Superior temporal gyrus (tissue), 1 donor: ENCODE measurements around the gene HACE1.
"Not testable (repeated sequence)": the region's sequence is repeated elsewhere in the genome, so short reads cannot be mapped to it uniquely, and the experiment has no call there.

Source experiments
- DNase-seq: peaks from one replicate; pipeline ENCODE4 v3.0.0-alpha.2; 2016; ENCODE audit errors: extremely low spot score

The HACE1 gene

DNA sequence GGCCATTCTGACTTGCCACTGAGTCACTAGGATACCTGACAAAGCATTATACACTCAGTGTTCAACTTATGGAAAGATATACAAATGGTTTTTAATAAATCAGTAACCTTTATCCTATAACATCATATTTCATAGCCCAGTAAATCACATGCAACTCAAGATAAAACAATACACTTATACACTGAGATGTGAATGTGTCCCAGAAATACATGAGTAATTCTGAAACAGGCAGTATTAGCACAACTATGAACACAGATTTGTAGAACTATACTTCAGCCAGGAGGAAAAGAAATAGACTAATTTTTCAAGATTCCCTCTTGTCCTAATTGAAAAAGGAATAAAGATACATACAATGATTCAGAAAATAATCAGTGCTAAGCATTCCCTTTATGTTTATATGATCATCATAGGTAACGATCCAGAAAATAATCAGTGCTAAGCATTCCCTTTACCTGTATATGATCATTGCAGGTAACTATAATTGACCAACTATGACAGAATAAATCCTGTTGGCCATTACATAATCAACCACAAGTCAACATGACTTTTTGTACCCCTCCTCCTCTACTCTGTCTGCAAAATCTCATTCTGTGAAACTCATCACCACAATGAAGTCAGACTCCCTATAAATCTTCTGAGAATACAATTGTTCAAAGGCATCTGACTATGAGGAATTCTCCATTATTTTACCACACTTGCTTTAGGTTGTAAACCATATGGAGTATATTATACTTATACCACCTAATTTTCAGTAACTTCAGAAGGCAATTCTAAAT lies 30.3 kb downstream of the HACE1 start:
- no peak for DNase-seq

DNA sequence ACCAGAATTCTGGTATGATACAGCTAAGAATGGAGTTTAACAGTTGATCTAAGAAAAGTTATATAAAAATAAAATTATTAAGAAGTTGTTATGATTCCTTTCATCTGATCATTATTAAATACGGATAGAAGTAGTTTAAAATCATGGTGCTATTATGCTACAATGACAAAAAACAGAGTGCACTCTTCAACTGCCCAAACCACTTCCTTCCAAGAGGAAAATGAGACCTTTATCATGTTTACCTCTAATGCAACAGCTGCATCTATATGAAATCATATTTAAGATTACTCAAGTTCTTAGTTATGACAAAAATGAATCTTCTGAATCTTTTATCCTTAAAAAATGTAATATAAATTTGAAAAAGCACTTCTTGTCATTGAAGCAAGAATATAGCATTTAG lies 31.2 kb downstream of the HACE1 start:
- DNase-seq: no peak

DNA sequence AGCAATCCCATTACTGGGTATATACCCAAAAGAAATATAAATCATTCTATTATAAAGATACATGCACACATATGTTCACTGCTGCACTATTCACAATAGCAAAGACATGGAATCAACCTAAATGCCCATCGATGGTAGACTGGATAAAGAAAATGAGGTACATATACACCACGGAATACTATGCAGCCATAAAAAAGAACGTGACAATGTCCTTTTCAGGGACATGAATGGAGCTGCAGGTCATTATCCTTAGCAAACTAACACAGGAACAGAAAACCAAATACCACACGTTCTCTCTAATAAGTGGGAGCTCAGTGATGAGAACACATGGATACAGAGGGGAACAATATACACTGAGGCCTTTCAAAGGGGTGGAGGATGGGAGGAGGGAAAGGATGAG lies 38.9 kb downstream of the HACE1 start:
- DNase-seq: not testable (repeated sequence)

DNA sequence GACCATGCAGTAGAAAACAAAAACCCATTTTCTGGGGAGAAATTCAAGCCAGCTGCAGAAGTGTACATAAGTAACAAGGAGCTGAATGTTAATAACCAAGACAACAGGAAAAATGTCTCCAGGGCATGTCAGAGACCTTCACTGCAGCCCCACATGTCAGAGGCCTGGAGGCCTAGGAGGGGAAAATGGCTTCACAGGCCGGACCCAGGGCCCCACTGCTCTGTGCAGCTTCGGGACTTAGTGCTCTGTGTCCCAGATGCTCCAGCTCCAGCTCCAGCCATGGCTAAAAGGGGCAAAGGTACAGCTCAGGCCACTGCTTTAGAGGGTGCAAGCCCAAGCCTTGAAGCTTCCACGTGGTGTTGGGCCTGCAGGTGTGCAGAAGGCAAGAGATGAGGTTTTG lies 43.6 kb downstream of the HACE1 start:
- DNase-seq: no peak

DNA sequence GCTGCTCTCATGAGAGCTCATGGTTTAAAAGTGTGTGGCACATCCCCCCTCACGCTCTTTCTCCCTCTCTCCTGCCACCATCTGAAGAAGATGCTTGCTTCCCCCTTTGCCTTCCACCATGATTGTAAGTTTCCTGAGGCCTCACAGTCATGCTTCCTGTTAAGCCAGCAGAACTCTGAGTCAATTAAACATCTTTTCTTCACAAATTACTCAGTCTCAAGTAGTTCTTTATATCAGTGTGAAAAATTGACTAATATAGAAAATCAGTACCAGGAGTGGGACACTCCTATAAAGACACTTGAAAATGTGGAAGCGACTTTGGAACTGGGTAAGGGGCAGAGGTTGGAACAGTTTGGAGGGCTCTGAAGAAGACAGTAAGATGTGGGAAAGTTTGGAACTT lies 45.0 kb downstream of the HACE1 start:
- no peak for DNase-seq

DNA sequence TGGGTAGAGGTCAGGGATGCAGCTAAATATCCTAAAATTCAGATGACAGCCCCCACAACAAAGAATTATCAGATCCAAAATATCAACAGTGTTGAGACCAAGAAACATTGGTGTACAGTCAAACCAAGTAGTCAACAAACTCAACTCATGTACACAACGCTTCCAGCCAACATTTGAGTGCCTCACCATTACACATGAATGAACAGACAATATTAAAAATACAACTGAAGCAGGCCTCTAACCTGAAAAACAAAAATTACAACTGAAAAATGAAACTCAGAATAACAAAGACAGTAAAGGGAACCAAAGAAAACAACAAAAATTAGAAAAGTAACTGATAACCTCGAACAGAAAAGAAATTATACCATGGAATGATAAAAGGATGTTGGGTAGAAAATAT lies 46.2 kb downstream of the HACE1 start:
- no peak for DNase-seq

DNA sequence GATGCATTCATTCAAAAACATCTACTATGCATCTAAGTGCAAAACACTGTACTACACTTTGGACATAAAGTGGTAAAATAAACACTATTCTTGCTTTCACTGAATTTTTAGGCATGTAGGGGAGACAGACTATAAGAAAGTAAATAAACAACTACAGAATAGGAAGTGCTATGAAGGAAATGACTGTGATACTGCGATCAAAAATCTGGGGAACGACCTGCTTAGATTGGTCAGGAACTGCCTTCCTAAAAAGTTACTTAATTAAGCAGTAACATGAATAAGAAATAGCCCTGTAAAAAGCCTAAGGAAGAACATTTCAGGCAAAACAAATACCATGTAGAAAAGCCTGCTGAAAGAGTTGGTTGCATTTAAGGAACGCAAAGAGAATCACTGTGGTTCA lies 50.6 kb downstream of the HACE1 start:
- peak; percentile 5 for DNase-seq

DNA sequence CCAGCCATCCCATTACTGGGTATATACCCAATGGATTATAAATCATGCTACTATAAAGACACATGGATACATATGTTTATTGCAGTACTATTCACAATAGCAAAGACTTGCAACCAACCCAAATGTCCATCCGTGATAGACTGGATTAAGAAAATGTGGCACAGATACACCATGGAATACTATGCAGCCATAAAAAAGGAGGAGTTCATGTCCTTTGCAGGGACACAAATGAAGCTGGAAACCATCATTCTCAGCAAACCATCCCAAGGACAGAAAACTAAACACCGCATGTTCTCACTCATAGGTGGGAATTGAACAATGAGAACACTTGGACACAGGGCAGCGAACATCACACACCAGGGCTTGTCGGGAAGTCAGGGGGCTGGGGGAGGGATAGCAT lies 54.4 kb downstream of the HACE1 start:
- DNase-seq: not testable (repeated sequence)

DNA sequence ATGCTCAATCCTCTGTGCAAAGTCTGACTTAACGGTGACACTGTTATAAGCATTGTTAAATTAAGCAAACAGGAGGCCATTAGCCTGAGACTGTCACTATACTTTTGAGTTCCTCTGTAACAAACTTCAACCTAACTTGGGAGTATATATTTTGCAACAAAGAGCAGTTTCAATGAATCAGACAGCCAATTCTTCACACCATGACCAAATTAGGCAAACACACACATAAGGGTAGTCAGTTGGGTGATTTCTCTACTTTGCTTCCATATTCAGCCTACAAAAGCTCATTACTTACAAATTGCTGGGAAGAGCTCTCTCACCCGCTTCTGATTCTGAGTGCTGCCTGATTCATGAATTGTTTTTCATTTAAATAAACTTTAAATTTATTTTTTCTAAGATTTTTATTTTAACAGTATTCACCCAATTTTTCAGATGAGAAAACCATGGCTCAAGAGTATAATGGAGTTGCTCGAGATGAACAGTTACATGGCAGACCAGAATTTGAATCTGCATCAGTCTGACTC lies 60.5 kb downstream of the HACE1 start:
- DNase-seq: no peak

DNA sequence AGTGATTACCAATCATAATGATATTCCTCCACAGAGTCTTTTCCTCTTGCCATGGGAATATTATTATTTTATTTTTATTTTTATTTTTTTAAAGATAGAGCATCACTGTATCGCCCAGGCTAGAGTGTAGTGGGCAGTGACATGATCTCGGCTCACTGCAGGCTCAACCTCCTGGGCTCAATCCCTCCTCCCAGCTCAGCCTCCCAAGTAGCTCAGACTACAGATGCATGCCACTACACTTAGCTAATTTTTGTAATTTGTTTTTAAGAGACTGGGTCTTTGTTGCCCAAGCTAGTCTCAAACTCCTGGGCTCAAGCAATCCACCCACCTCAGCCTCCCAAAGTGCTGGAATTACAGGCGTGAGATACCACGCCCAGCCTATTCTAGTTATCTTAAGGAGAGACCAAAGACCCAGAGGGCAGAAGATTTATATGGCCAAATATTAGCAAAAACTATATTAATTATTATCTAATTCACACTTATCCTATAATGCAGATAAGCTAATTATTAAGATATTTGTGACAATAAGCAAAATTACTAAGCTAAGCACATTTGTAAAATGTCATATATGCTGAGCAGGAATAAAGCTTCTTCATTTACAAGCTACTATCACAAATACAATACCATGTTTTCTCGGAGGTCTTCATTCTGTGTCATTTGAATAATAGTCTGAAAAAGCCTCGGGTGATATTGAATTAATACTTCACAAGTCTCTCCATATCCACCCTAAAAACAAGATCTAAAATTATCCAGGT lies 63.5 kb downstream of the HACE1 start:
- DNase-seq: no peak

DNA sequence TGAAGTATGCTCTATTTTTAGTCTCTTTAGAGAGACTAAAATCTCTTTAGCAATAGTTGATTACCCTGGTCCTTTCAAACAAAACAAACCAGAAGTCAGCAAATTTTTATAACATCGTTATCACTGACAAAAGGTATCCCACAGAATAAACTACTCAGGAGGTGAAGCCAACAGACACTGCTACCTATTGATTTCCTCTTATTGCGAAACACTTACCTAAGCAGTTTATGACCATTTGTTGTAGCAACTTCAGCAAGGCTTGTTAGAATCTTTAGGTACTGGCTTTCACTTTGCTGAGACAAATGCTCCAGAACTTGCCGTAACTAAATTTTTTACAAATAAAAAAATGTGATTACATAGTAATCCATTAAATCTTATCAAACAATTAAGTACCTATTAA lies 64.4 kb downstream of the HACE1 start:
- DNase-seq: no peak

DNA sequence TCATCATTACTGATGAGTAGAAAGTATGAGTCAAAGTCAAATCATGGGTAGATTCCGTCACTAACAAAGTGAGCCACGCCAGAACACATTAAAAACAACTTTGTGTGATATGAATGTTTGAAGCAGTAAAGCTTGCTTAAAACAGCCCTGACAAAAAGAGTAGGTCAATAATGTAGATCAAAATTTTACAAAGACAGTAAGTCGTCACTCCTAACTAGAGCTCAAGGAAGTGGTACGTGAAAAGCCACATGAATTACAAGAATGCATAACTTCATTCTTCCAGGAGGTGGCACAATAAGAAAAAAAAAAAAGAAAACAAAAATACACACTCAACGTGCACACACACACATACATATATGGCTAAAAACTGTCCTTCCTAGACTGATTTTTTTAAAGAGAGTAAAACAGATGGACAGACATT lies 69.9 kb downstream of the HACE1 start:
- peak; percentile 56 for DNase-seq

DNA sequence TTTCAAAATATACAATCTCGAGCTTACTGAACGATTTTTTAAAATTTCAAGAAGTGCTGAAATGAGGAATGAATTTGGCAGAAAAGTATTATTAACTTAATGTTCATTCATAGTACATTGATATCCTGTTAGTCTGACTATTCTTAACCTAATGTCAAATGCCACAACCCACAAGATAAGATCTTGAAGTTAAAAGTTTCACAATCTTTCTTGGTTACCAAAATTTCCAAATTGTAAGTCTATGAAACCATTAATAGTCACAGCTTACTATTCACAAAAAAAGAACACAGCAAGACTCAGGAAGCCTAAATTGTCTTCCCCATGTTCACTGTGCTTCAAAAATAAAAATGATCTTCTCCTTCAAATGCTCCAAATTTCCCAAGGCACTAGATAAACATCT lies 71.3 kb downstream of the HACE1 start:
- no peak for DNase-seq

DNA sequence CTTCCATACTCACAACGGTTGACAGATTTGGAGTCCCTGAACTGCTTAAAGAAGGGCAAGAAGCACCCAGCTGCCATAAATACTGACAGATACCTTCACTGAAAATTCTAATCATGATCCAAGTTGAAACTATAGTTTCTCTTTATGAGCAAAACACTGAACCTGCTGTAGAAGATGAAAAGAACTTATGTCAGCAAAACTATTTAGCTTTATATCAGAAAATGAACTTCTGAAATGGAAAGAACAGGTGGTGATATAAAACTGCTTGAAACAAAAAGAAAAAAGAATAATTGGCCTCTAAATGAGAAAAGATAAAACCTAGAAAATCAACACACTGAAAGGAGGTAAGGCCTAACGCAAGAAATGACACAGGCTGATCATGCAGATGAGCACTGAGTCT lies 72.4 kb downstream of the HACE1 start:
- DNase-seq: no peak

DNA sequence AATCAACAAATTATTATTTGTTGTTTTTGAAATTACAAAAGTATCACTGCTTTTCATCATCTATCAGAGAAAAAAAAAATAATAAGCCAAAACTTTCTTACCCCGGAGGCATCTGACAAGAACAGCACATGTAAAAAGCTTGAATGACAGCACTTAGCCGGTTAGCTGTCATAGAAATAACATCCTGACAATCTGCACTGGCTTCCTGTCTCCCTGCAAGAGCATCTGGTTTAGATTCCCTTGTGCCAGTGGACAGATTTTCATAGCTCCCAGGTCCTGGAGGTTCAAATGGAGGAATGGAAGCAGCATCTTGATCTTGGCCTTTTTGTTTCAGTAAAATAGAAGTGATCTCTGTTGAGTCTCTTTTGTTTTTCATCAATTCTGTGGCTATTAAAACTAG lies 74.8 kb downstream of the HACE1 start:
- DNase-seq: no peak

DNA sequence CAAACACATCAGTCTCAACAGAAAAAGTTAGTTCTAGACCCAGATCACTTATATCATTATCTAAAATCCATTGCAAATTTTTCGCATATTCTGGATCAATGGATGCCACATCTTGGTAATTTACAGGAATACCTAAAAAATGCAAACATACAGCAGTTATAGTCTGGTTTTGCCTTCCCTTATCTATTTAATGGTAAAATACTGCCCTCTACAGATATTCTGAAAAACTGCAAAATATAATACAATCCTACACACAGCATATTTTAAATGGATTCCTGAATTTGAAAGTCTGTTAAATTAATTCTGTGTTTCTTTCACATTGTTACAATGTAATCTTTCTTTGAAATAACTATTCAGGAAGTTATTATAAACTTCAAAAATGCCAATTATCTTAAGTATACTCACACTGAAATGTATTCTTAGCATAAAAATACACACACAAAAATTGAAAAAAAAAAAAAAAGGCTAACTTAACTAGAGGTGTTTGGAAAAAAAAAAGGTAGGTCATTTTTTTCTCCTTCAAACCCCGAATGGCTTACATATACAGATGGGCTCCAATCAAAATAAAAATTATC lies 88.4 kb downstream of the HACE1 start:
- DNase-seq: peak; percentile 77

DNA sequence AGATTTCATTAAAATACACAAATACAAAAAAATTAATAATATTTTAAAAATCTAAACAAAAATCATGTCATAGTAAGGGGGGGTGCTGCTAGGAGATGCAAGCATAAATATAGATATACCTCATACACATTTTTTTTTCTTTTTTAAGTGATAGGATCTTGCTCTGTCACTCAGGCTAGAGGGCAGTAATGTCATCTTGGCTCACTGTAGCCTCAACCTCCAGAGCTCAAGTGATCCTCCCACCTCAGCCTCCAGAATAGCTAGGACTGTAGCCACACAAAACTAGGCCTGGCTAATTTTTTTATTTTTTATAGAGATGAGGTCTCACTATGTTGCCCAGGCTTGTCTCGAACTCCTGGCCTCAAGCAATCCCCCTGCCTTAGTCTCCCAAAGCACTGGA lies 90.8 kb downstream of the HACE1 start:
- DNase-seq: no peak

DNA sequence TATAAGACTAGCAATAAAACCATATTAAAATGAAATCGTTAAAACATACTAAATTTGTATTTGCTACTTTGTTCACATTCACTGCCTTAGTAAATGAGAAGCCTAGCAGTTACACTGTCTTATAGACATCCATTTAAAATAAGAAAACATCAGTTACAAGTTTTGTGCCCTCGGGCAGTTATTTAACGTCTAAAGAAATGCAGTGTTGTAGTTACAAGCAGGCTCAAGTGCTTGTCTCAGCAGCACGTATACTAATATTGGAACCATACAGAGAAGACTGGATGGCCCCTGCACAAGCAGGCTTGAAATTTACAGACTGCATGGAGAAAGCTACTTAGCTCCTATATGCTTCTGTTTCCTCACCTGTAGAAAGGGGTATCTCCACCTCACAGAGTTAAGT lies 93.1 kb downstream of the HACE1 start:
- no peak for DNase-seq

DNA sequence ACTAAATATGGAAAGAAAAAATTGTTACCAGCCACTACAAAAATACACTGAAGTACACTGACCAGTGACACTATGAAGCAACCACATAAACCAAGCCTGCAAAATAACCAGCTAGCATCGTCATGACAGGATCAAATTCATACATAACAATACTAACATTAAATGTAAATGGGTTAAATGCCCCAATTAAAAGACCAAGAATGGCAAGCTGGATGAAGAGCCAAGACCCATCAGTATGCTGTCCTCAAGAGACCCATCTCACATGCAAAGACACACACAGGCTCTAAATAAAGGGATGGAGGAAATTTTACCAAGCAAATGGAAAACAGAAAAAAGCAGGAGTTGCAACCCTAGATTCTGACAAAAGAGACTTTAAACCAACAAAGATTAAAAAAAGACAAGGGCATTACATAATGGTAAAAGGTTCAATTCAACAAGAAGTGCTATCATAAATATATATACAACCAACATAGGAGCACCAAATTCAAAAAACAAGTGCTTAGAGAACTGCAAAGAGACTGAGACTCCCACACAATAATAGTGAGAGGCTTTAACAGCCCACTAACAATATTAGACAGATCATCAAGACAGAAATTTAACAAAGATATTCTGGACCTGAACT lies 104.8 kb downstream of the HACE1 start:
- DNase-seq: no peak

DNA sequence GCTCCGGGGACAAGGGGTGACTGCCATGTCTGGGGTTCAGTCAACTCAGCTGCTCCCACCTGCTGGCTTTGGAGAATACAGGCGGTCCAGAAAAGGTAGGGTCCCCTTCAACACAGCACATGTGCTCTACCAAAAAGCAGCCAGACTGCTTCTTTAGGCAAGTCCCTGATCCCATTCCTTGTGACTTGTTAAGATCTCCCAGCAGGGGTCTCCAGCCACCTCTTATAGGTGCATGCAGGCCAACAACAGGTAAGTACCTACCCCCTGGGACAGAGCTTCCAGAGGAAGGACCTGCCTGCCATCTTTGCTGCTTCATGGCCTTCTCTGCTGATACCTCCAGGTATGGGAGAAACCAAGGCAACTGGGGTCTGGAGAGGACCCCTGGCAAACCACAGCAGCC lies 106.5 kb downstream of the HACE1 start:
- no peak for DNase-seq

DNA sequence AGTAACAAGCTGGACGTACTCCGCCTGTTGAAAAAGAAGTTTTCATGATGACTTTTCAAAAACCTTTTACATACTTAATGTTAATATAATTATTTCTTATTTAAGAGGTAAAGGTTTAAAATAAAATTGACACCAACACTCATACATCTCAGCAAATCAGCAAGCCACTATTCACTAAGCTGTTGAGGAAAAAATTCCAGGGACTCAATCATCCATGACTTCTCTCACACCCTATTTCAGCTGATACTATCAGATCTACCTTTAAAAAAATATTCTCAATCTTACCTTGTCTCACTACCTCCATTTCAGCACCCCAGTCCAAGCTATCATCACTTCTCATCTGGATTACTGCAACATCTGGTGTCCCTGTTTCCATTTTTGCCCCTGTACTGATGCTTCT lies 109.3 kb downstream of the HACE1 start:
- DNase-seq: no peak

DNA sequence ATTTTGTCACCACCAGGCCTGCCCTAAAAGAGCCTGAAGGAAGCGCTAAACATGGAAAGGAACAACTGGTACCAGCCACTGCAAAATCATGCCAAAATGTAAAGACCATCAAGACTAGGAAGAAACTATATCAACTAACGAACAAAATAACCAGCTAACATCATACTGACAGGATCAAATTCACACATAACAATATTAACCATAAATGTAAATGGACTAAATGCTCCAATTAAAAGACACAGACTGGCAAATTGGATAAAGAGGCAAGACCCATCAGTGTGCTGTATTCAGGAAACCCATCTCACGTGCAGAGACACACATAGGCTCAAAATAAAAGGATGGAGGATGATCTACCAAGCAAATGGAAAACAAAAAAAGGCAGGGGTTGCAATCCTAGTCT lies 120.6 kb downstream of the HACE1 start:
- DNase-seq: not testable (repeated sequence)
